ENCODE results near the gene PTPN11.
"Not testable (repeated sequence)": the region's sequence is repeated elsewhere in the genome, so short reads cannot be mapped to it uniquely, and the experiment has no call there.

Gene PTPN11

GRCh38 chr12:112409064-112409905 lies 9.5 kb upstream of the PTPN11 start, which contains the start of gene RPL6:
Gene RPL6 (minus strand): TSS chr12:112409605. CDS start chr12:112408656, 949 bp downstream.
- peak; percentile 62 to 75 (median 68) for DNase-seq (ENCODE audit: low read depth in 3 of 3)

GRCh38 chr12:112409906-112410244 lies 8.9 kb upstream of the PTPN11 start:
- no peak for DNase-seq (ENCODE audit: low read depth in 3 of 3)

GRCh38 chr12:112413855-112414625 lies 4.7 kb upstream of the PTPN11 start:
- DNase-seq (ENCODE audit: low read depth in 3 of 3) = no peak

DNA sequence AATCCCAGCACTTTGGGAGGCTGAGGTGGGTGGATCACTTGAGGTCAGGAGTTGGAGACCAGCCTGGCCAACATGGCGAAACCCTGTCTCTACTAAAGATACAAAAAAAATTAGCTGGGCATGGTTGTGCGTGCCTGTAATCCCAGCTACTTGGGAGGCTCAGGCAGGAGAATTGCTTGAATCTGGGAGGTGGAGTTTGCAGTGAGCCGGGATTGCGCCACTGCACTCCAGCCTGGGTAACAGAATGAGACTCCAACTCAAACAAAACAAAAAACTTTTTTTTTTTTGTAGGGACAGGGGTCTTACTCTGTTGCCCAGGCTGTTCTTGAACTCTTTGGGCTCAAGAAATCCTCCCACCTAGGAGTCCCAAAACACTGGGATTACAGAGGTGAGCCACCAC lies 3.3 kb upstream of the PTPN11 start:
- DNase-seq (ENCODE audit: low read depth in 3 of 3) = not testable (repeated sequence)

DNA sequence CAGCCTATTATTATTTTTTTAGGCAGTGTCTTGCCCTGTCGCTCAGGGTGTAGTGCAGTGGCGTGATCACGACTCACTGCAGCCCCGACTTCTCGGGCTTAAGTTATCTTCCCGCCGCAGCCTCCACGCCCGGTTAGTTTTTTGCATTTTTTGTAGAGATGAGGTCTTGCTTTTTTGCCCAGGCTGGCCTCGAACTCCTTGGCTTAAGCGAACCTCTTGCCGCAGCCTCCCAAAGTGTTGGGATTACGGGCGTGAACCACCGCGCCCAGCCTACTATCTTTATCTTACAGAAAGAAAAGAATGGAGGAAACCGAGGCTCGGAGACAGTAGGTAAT lies 507 bp upstream of the PTPN11 start:
- DNase-seq (ENCODE audit: low read depth in 3 of 3) = no peak

DNA sequence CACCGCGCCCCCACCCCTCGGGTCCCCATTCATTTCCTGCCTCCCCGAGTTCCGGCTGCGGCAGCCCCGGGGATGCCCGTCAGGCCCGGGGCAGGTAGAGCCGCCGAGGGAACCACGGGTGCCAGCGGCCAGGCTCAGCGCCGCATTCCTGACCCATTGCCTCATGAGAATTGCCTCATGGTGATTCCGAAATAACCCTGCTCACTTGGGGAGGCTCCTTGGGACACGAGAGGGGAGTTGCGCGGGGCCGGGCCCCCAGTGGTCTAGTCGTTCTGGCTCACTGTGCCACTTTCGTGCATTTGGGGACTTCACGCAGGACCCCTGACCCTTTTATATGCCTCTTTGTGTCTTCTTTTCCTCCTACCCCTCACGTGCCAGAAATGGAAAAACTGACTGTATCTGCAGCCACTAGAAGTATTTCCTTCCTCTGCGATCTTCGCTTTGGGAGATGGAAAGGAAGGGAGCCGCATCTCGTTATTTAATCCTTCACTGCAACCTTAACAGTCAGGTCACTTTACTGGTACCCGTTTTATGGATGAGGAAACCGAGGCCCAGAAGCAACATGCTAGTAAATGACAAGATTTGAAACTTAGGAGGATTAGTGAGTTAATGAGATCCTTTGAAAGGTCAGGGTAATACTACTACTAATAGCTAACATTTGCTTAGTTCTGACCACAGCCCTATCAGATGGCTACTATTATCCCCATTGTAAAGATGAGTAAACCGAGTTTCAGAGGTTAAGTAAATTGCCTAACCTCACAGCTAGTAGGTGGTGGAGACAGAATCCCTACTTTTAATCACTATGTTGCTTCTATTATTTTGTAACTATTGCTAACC lies 768 bp downstream of the PTPN11 start:
- DNase-seq (ENCODE audit: low read depth in 3 of 3) = peak in 1 of 3 experiments; percentile 13

DNA sequence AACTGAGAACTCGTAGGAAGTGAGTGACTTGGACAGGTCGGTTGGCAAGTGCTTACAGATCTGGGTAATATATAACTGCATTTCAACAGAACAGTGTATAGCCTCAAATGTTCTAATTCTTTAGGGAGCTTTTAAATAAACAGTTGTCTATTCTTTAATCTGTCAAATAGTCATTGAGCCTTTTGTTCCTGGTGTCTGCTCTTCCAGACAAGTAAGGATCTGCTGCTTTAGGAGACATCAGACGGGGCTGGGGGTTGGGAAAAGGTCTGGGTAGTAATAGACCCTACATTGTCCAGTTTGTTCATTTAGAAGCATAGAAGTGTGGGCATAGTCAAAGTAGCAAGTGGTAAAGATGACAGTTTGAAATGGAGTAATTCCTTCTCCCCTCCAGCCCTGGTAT lies 2.0 kb downstream of the PTPN11 start:
- DNase-seq (ENCODE audit: low read depth in 3 of 3) = no peak

DNA sequence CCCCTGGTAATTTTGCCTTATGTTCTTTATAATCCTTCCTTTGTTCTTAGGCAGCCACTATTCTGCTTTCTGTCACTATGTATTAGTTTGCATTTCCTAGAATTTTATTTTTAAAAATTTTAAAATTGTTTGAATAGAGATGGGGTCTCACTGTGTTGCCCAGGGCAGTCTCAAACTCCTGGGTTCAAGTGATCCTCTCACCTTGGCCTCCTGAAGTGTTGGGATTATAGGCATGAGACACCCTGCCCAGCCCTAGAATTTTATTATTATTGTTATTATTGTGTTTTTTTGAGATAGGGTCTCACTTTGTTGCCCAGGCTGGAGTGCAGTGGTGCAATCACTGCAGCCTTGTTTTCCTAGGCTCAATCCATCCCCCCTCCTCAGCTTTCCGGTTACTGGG lies 2.6 kb downstream of the PTPN11 start:
- no peak for DNase-seq (ENCODE audit: low read depth in 3 of 3)

GRCh38 chr12:112422531-112422930 lies 3.8 kb downstream of the PTPN11 start:
- DNase-seq (ENCODE audit: low read depth in 3 of 3) = no peak

- DNase-seq (ENCODE audit: low read depth in 3 of 3) = no peak
Observed at GRCh38 chr12:112424126-112424525, 5.4 kb downstream of the PTPN11 start.

DNA sequence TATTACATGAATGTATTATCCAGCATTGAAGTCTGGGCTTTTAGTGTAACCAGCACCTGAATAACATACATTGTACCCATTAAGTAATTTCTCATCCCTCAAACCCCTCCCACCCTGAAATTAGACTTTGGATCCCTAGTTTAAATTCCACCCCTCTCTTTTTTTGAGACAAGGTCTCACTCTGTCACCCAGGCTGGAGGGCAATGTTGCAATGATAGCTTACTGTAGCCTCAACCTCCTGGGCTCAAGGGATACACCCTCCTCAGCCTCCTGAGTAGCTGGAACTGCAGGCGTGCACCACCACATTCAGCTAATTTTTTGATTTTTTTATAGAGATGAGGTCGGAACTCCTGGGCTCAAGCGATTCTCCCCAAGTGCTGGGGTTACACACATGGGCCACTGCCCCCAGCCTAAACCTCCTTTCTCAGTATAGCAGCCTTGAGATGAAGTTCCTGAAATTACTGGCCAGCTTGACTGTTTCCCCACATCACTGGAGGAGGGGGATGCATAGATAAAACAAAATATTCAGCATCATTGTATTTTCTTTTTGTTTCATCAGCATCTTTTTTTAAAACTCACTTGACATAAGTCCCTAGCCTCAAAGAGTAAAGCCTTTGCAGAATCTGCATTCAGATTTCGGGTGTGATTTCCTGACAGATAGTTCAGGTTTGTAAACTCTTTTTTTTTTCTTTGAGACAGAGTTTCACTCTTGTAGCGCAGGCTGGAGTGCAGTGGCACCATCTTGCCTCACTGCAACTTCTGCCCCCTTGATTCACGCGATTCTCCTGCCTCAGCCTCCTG lies 7.0 kb downstream of the PTPN11 start:
- DNase-seq (ENCODE audit: low read depth in 3 of 3) = no peak

GRCh38 chr12:112427760-112428159 lies 9.0 kb downstream of the PTPN11 start:
- no peak for DNase-seq (ENCODE audit: low read depth in 3 of 3)

- no peak for DNase-seq (ENCODE audit: low read depth in 3 of 3)
Observed at GRCh38 chr12:112430929-112431328, 12.2 kb downstream of the PTPN11 start.

GRCh38 chr12:112431965-112432364 lies 13.2 kb downstream of the PTPN11 start:
- DNase-seq (ENCODE audit: low read depth in 3 of 3) = no peak

GRCh38 chr12:112433551-112433950 lies 14.8 kb downstream of the PTPN11 start:
- no peak for DNase-seq (ENCODE audit: low read depth in 3 of 3)

DNA sequence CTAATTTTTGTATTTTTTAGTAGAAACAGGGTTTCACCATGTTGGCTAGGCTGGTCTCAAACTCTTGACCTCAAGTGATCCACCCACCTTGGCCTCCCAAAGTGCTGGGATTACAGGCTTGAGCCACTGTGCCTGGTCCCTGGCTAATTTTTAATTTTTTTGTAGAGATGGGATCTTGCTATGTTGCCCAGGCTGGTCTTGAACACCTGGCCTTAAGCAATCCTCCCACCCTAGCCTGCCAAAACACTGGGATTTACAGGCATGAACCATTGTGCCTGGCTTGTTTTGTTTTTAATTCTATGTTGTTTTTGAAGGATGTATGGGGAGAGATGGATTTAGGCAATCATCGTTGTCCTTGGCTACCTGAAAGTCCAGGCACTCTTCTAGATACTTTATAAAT lies 19.9 kb downstream of the PTPN11 start:
- DNase-seq (ENCODE audit: low read depth in 3 of 3) = not testable (repeated sequence)

DNA sequence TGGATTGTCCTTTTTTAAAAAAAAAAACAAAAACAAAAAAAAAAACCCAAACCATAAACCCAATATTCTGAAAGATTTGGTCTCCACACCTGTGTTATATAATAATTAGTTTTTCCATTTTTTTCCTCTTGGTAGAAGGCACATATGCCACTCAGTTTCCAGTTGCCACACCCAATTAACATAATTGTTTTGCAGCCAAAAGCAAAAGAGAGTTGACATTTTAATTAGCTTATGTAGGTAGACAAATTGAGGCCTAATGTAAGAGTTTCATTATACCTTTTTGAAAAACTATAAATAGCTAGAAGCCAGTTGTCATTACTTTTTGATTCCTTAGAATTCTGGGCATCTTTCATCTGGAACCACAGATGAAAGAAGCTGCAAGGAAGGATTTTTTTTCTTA lies 21.0 kb downstream of the PTPN11 start:
- DNase-seq (ENCODE audit: low read depth in 3 of 3) = no peak

GRCh38 chr12:112440653-112441052 lies 21.9 kb downstream of the PTPN11 start:
- DNase-seq (ENCODE audit: low read depth in 3 of 3) = not testable (repeated sequence)

GRCh38 chr12:112443916-112444315 lies 25.2 kb downstream of the PTPN11 start:
- DNase-seq (ENCODE audit: low read depth in 3 of 3) = no peak

GRCh38 chr12:112446008-112446725 lies 27.4 kb downstream of the PTPN11 start:
- no peak for DNase-seq (ENCODE audit: low read depth in 3 of 3)

GRCh38 chr12:112447106-112447505 lies 28.4 kb downstream of the PTPN11 start:
- no peak for DNase-seq (ENCODE audit: low read depth in 3 of 3)

All from stimulated activated CD4-positive, alpha-beta T cell treated with anti-CD3 and anti-CD28 coated beads, TNF-alpha, amount 100 ng/mL, for 24 hours (primary cell).